ENCODE data around the gene ST6GALNAC1. TPM values are rescaled to one million over a fixed set of nuclear protein-coding genes. Genes with fewer than 3 reads are reported as not detected.
"Not testable (repeated sequence)": the region's sequence is repeated elsewhere in the genome, so short reads cannot be mapped to it uniquely, and the experiment has no call there.

Gene ST6GALNAC1
- total RNA-seq, 1 donor from 2014 or later = 6.6 TPM

DNA sequence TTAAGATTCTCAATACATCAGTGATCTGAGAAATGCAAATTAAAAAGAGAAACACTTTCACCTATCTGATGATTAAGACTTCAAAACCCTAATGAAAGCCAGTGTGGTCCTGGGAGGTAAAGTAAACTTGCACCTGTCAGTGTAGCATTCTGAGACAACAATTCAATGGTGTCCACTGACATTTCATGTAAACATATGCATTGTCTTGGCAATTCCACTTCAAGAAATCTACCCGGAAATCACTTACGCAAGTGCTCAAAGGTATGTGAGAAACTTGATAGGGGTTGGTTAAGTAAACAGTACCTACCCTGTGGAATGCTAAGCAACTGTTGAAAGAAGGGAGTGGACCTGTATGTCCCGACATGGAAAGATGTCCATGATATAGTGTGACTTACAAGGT, 2.1 kb downstream of the ST6GALNAC1 start:
- Mint-ChIP-seq H3K27ac (peak overlapping the region; percentile 96), H3K4me1 (ENCODE audit: low read depth) (peaks cover 55% of the 10 kb centered on the region), H3K4me3 (ENCODE audit: low read depth) (peak overlapping the region; percentile 14), H3K27me3 (no peaks in the 10 kb centered on the region), H3K36me3 (ENCODE audit: insufficient read depth) (peaks cover 2% of the 10 kb centered on the region), H3K9me3 (ENCODE audit: low read depth) (peaks cover 6% of the 10 kb centered on the region)
- TF ChIP-seq, protein P1, sequence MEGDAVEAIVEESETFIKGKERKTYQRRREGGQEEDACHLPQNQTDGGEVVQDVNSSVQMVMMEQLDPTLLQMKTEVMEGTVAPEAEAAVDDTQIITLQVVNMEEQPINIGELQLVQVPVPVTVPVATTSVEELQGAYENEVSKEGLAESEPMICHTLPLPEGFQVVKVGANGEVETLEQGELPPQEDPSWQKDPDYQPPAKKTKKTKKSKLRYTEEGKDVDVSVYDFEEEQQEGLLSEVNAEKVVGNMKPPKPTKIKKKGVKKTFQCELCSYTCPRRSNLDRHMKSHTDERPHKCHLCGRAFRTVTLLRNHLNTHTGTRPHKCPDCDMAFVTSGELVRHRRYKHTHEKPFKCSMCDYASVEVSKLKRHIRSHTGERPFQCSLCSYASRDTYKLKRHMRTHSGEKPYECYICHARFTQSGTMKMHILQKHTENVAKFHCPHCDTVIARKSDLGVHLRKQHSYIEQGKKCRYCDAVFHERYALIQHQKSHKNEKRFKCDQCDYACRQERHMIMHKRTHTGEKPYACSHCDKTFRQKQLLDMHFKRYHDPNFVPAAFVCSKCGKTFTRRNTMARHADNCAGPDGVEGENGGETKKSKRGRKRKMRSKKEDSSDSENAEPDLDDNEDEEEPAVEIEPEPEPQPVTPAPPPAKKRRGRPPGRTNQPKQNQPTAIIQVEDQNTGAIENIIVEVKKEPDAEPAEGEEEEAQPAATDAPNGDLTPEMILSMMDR (IDR thresholded peaks at IDR 0.05; ENCODE audit: unreplicated experiment) = no peak
- no peak for DNase-seq (ENCODE audit: low spot score, unreplicated experiment)

DNA sequence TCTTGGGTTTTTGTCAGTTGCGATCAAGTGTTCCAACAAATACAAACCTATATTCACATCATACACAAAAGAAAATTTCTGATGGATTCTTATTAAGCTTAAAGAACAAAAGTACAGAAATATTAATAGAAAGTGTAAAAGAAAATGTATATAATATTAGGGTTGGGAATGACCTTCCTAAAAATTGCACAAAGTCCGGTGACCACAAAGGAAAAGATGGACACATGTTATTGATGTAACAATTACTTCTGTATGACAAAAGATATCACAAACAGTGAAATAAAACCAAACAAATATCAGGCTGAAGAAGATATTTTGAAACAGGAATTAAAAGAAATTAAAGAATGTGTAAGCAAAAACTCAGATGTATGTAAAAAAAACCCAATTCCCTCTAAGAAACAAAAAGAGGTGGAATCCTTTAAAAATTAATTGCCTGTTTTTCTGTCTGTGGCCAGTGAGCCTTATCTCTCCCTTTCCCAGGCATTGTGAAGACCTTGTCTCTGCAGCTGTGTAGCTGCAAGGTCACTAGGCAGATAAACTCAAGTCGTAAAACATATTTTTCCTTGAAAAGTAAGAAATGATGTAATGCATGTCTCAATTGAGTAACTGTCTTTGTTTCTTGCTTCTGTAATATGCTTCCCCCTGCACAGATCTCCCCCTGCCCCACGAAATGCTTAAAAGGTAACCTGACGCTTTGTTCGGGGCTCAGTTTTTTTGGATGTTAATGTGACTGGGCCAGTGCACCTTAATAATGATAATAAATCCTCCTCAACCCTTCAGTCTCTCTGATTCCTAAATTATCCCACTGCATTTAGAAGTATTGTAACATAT, 2.8 kb downstream of the ST6GALNAC1 start:
- Mint-ChIP-seq H3K27me3 (no peaks in the 10 kb centered on the region), H3K9me3 (ENCODE audit: low read depth) (peaks cover 5% of the 10 kb centered on the region), H3K36me3 (ENCODE audit: insufficient read depth) (peaks cover 2% of the 10 kb centered on the region), H3K4me1 (ENCODE audit: low read depth) (peaks cover 57% of the 10 kb centered on the region), H3K4me3 (ENCODE audit: low read depth) (peak overlapping the region; percentile 14), H3K27ac (peak overlapping the region; percentile 96)
- no peak for DNase-seq (ENCODE audit: low spot score, unreplicated experiment)
- TF ChIP-seq, protein P1 (IDR thresholded peaks at IDR 0.05; ENCODE audit: unreplicated experiment) = no peak

DNA sequence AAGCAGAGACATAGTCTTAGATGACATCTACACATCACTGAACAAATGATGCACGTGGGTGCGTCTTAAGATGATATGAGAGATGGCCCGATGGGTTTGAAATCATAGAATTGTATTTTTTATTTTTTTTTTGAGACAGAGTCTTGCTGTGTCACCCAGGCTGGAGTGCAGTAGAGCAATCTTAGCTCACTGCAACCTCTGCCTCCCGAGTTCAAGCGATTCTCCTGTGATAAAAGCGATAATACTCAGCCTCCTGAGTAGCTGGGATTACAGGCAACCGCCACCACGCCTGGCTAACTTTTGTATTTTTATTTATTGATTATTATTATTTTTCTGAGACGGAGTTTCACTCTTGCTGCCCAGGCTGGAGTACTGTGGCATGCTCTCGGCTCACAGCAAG, 5.3 kb downstream of the ST6GALNAC1 start:
- no peak overlapping the region for H3K27ac Mint-ChIP-seq
- TF ChIP-seq, protein P1 (IDR thresholded peaks at IDR 0.05; ENCODE audit: unreplicated experiment) = no peak
- H3K36me3 Mint-ChIP-seq (ENCODE audit: insufficient read depth) = peaks cover 1% of the 10 kb centered on the region
- DNase-seq (ENCODE audit: low spot score, unreplicated experiment) = no peak
- H3K27me3 Mint-ChIP-seq = no peaks in the 10 kb centered on the region
- peaks cover 4% of the 10 kb centered on the region for H3K9me3 Mint-ChIP-seq (ENCODE audit: low read depth)
- peaks cover 52% of the 10 kb centered on the region for H3K4me1 Mint-ChIP-seq (ENCODE audit: low read depth)
- H3K4me3 Mint-ChIP-seq (ENCODE audit: low read depth) = no peak overlapping the region

DNA sequence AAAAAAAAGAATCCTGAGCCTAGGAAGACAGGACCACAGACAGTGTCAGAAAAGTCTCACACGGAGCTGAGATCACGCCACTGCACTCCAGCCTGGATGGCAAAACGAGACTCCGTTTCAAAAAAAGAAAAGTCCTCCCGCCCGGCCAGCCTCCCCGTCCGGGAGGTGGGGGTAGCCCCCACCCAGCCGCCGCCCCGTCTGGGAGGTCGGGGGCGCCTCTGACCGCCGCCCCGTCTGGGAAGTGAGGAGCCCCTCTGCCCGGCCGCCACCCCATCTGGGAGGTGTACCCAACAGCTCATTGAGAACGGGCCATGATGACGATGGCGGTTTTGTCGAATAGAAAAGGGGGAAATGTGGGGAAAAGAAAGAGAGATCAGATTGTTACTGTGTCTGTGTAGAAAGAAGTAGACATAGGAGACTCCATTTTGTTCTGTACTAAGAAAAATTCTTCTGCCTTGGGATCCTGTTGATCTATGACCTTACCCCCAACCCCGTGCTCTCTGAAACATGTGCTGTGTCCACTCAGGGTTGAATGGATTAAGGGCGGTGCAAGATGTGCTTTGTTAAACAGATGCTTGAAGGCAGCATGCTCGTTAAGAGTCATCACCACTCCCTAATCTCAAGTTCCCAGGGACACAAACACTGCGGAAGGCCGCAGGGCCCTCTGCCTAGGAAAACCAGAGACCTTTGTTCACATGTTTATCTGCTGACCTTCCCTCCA, 6.9 kb downstream of the ST6GALNAC1 start:
- not testable (repeated sequence) for H3K9me3 Mint-ChIP-seq (ENCODE audit: low read depth); H3K36me3 Mint-ChIP-seq (ENCODE audit: insufficient read depth); DNase-seq (ENCODE audit: low spot score, unreplicated experiment); H3K27me3 Mint-ChIP-seq; H3K4me3 Mint-ChIP-seq (ENCODE audit: low read depth)
- peak overlapping the region; percentile 77 for H3K27ac Mint-ChIP-seq
- H3K4me1 Mint-ChIP-seq (ENCODE audit: low read depth) = peaks cover 56% of the 10 kb centered on the region

DNA sequence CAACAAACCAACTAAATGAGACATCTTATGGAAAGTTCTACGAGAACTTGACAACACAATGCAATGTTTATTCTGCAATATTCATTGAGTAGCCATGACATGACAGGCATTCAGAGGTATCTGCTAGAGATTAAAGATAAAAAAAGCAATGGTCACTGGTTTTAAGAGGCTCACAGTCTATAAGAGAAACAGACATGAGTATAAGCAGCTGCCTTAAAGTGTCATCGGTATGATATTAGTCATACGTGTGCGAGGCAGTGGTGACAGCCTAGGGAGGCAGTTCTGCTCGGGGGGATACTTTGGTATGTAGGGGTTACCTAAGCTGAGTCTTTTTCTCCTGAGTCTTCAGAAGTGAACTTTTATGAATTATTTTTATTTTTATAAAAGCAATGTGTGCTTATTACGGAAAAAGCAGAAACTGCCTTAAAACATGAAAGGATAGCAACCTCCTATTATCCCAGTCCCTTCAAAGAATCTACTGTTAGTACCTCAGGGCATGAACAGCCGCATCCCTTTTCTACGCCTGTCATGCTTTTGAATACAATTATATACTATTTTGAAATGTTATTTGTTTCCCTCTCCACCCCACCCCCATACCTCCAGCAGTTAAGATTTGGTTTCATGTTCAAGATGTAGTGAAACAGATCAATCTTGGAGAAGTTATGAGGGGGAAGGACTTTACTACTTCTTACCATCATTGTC, 7.7 kb downstream of the ST6GALNAC1 start:
- Mint-ChIP-seq H3K36me3 (ENCODE audit: insufficient read depth) (no peaks in the 10 kb centered on the region), H3K4me3 (ENCODE audit: low read depth) (no peak overlapping the region), H3K9me3 (ENCODE audit: low read depth) (no peaks in the 10 kb centered on the region), H3K4me1 (ENCODE audit: low read depth) (peaks cover 50% of the 10 kb centered on the region), H3K27ac (peak overlapping the region; percentile 37), H3K27me3 (no peaks in the 10 kb centered on the region)
- no peak for DNase-seq (ENCODE audit: low spot score, unreplicated experiment)
- TF ChIP-seq, protein P1 (IDR thresholded peaks at IDR 0.05; ENCODE audit: unreplicated experiment) = no peak
